Astrocyte (in vitro differentiated cells and primary cell): Measurements from ENCODE around the gene RAB4A.

Experiments
- EZH2 ChIP-seq: IDR thresholded peaks from 2 replicates; pipeline ENCODE4 v1.6.1; 2012; ENCODE audit warnings: mild to moderate bottlenecking, low read length, inconsistent platforms; ENCODE audit not compliant: insufficient read depth
- TF ChIP-seq, protein P1 (sequence below): IDR thresholded peaks from 2 replicates; pipeline ENCODE4 v1.5.1; 2011; ENCODE audit warnings: low read depth, mild to moderate bottlenecking, inconsistent platforms, low read length, moderate library complexity; ENCODE audit not compliant: insufficient read depth

DNA sequence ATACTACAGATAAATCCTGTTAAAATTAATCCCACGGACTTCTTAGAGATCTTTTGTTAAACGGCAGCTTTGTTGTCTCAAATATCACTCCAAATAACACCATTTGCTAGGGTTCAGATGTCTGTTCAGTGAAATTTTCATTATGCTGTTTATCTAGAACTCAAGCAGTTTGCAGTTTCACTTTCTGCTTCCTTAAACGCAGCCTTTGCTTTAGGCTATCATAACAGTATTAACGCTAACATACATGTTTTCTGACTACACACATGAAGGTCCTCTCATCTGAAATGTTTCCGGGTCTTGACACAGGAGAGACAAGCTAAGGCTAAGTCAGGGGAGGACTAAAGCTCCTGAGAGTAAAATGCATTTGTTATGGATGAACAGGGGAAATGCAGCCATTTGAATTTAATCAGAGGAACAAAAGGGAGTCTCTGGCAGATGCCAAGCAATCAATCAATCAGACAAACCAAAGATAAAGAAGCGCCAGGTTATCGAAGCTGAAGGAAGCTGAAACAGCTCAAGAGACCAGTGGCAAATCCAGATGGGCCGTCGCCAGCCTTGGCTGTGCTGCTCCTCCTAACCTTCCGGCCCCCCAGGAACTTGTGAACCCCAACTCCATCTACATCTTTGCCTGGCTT is 55.1 kb downstream of the RAB4A start:
- TF ChIP-seq, protein P1, sequence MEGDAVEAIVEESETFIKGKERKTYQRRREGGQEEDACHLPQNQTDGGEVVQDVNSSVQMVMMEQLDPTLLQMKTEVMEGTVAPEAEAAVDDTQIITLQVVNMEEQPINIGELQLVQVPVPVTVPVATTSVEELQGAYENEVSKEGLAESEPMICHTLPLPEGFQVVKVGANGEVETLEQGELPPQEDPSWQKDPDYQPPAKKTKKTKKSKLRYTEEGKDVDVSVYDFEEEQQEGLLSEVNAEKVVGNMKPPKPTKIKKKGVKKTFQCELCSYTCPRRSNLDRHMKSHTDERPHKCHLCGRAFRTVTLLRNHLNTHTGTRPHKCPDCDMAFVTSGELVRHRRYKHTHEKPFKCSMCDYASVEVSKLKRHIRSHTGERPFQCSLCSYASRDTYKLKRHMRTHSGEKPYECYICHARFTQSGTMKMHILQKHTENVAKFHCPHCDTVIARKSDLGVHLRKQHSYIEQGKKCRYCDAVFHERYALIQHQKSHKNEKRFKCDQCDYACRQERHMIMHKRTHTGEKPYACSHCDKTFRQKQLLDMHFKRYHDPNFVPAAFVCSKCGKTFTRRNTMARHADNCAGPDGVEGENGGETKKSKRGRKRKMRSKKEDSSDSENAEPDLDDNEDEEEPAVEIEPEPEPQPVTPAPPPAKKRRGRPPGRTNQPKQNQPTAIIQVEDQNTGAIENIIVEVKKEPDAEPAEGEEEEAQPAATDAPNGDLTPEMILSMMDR = no peak
- TF ChIP-seq EZH2 = no peak
